Measurements from ENCODE around the gene DOLK. TPM values are rescaled to one million over a fixed set of nuclear protein-coding genes. Genes with fewer than 3 reads are reported as not detected.

The DOLK gene
- total and polyA plus RNA-seq, 4 donors, result 9.5 to 15.3 (median 11.7) TPM

DNA sequence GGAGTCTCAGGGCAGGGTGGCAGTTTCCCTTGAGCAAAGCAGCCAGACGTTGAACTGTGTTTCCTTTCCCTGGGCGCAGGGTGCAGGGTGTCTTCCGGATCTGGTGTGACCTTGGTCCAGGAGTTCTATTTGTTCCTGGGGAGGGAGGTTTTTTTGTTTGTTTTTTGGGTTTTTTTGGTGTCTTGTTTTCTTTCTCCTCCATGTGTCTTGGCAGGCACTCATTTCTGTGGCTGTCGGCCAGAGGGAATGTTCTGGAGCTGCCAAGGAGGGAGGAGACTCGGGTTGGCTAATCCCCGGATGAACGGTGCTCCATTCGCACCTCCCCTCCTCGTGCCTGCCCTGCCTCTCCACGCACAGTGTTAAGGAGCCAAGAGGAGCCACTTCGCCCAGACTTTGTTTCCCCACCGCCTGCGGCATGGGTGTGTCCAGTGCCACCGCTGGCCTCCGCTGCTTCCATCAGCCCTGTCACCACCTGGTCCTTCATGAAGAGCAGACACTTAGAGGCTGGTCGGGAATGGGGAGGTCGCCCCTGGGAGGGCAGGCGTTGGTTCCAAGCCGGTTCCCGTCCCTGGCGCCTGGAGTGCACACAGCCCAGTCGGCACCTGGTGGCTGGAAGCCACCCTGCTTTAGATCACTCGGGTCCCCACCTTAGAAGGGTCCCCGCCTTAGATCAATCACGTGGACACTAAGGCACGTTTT, 30.1 kb downstream of the DOLK start (continued):
- TF ChIP-seq GABPA (IDR thresholded peaks at IDR 0.05 in 1 of 2, conservative IDR thresholded peaks at IDR 0.05 in 1 of 2) (peak in 1 of 2 donors; percentile 76), SP1 (IDR thresholded peaks at IDR 0.05) (peak; percentile 84), EGR1 (IDR thresholded peaks at IDR 0.05; ENCODE audit: low read depth in 2 of 2) (peak in 1 of 2 donors; percentile 70)

GRCh38 chr9:128916745-128917144, 30.7 kb downstream of the DOLK start:
- whole genome bisulfite sequencing, result 41% methylated on average over 11 of the region's 11 CpGs
- Histone ChIP-seq H3K4me1 (ENCODE audit: control insufficient read depth in 4 of 4, insufficient read depth in 4 of 4, low read length in 3 of 4) (peaks cover 10 to 70% (median 50%) of the 10 kb centered on the region in 4 donors), H3K36me3 (ENCODE audit: control insufficient read depth in 4 of 4, insufficient read depth in 3 of 4, low read depth in 1 of 4, low read length in 3 of 4) (peaks cover 3 to 8% (median 5%) of the 10 kb centered on the region in 4 donors), H3K9me3 (ENCODE audit: control insufficient read depth in 4 of 4, low read length in 3 of 4) (no peaks in the 10 kb centered on the region), H3K27me3 (ENCODE audit: control insufficient read depth in 4 of 4, insufficient read depth in 4 of 4, low read length in 3 of 4) (no peaks in the 10 kb centered on the region), H3K27ac (ENCODE audit: low read depth in 1 of 2, low read length in 2 of 2) (peak overlapping the region; percentile 84 to 95), H3K4me3 (ENCODE audit: low read depth in 1 of 3, low read length in 3 of 3) (peak overlapping the region; percentile 63 to 95 (median 66)), H3K9ac (ENCODE audit: low read depth in 1 of 2, low read length in 2 of 2) (peak overlapping the region; percentile 88 to 94)
- DNase-seq (ENCODE audit: low spot score), result no peak
- TF ChIP-seq RAD21 (IDR thresholded peaks at IDR 0.05) (no peak), HNF4G (IDR thresholded peaks at IDR 0.05) (no peak), TAF1 (conservative IDR thresholded peaks at IDR 0.05) (no peak), FOXA2 (IDR thresholded peaks at IDR 0.05) (no peak), REST (IDR thresholded peaks at IDR 0.05) (no peak), JUND (IDR thresholded peaks at IDR 0.05) (no peak), SP1 (IDR thresholded peaks at IDR 0.05) (no peak), RXRA (IDR thresholded peaks at IDR 0.05) (no peak), NR2F2 (IDR thresholded peaks at IDR 0.05) (no peak), FOXA1 (IDR thresholded peaks at IDR 0.05) (no peak), YY1 (IDR thresholded peaks at IDR 0.05) (no peak), GABPA (IDR thresholded peaks at IDR 0.05 in 1 of 2, conservative IDR thresholded peaks at IDR 0.05 in 1 of 2) (no peak), HNF4A (conservative IDR thresholded peaks at IDR 0.05) (no peak), EGR1 (IDR thresholded peaks at IDR 0.05; ENCODE audit: low read depth in 2 of 2) (no peak)
- TF ChIP-seq, protein P1, sequence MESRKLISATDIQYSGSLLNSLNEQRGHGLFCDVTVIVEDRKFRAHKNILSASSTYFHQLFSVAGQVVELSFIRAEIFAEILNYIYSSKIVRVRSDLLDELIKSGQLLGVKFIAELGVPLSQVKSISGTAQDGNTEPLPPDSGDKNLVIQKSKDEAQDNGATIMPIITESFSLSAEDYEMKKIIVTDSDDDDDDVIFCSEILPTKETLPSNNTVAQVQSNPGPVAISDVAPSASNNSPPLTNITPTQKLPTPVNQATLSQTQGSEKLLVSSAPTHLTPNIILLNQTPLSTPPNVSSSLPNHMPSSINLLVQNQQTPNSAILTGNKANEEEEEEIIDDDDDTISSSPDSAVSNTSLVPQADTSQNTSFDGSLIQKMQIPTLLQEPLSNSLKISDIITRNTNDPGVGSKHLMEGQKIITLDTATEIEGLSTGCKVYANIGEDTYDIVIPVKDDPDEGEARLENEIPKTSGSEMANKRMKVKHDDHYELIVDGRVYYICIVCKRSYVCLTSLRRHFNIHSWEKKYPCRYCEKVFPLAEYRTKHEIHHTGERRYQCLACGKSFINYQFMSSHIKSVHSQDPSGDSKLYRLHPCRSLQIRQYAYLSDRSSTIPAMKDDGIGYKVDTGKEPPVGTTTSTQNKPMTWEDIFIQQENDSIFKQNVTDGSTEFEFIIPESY (IDR thresholded peaks at IDR 0.05), result no peak
- TF ChIP-seq, protein P2, sequence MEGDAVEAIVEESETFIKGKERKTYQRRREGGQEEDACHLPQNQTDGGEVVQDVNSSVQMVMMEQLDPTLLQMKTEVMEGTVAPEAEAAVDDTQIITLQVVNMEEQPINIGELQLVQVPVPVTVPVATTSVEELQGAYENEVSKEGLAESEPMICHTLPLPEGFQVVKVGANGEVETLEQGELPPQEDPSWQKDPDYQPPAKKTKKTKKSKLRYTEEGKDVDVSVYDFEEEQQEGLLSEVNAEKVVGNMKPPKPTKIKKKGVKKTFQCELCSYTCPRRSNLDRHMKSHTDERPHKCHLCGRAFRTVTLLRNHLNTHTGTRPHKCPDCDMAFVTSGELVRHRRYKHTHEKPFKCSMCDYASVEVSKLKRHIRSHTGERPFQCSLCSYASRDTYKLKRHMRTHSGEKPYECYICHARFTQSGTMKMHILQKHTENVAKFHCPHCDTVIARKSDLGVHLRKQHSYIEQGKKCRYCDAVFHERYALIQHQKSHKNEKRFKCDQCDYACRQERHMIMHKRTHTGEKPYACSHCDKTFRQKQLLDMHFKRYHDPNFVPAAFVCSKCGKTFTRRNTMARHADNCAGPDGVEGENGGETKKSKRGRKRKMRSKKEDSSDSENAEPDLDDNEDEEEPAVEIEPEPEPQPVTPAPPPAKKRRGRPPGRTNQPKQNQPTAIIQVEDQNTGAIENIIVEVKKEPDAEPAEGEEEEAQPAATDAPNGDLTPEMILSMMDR (IDR thresholded peaks at IDR 0.05; ENCODE audit: low read depth, low read length, missing input control), result no peak
- TF ChIP-seq, protein P3, sequence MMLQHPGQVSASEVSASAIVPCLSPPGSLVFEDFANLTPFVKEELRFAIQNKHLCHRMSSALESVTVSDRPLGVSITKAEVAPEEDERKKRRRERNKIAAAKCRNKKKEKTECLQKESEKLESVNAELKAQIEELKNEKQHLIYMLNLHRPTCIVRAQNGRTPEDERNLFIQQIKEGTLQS (IDR thresholded peaks at IDR 0.05), result no peak
- TF ChIP-seq, protein P4, sequence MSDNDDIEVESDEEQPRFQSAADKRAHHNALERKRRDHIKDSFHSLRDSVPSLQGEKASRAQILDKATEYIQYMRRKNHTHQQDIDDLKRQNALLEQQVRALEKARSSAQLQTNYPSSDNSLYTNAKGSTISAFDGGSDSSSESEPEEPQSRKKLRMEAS (IDR thresholded peaks at IDR 0.05), result no peak
